ENCODE data around the gene CPT1A.

CPT1A gene

GRCh38 chr11:68828957-68829356 lies 12.8 kb downstream of the CPT1A start:
- no peak for DNase-seq (ENCODE audit: low read depth)

- no peak for DNase-seq (ENCODE audit: low read depth)
These were observed 13.4 kb downstream of the CPT1A start for GRCh38 chr11:68828155-68828931.

GRCh38 chr11:68827733-68828132 lies 14.0 kb downstream of the CPT1A start:
- DNase-seq (ENCODE audit: low read depth), result no peak

GRCh38 chr11:68826726-68827125 lies 15.0 kb downstream of the CPT1A start:
- DNase-seq (ENCODE audit: low read depth), result no peak

GRCh38 chr11:68825571-68825970 lies 16.1 kb downstream of the CPT1A start:
- no peak for DNase-seq (ENCODE audit: low read depth)

- DNase-seq (ENCODE audit: low read depth), result no peak
These were observed 19.2 kb downstream of the CPT1A start for GRCh38 chr11:68822546-68822945.

GRCh38 chr11:68821670-68822069 lies 20.0 kb downstream of the CPT1A start:
- no peak for DNase-seq (ENCODE audit: low read depth)

- no peak for DNase-seq (ENCODE audit: low read depth)
These were observed 22.4 kb downstream of the CPT1A start for GRCh38 chr11:68819362-68819761.

- no peak for DNase-seq (ENCODE audit: low read depth)
These were observed 23.5 kb downstream of the CPT1A start for GRCh38 chr11:68818181-68818580.

- no peak for DNase-seq (ENCODE audit: low read depth)
These were observed 24.2 kb downstream of the CPT1A start for GRCh38 chr11:68817554-68817953.

- DNase-seq (ENCODE audit: low read depth), result no peak
These were observed 24.7 kb downstream of the CPT1A start for GRCh38 chr11:68816917-68817419.

GRCh38 chr11:68816251-68816776 lies 25.4 kb downstream of the CPT1A start:
- DNase-seq (ENCODE audit: low read depth), result no peak

- DNase-seq (ENCODE audit: low read depth), result no peak
These were observed 27.9 kb downstream of the CPT1A start for GRCh38 chr11:68813773-68814172.

- no peak for DNase-seq (ENCODE audit: low read depth)
These were observed 29.2 kb downstream of the CPT1A start for GRCh38 chr11:68812526-68812925.

- DNase-seq (ENCODE audit: low read depth), result no peak
These were observed 31.6 kb downstream of the CPT1A start for GRCh38 chr11:68810164-68810563.

GRCh38 chr11:68809506-68809905 lies 32.2 kb downstream of the CPT1A start:
- DNase-seq (ENCODE audit: low read depth), result no peak

- DNase-seq (ENCODE audit: low read depth), result no peak
These were observed 32.9 kb downstream of the CPT1A start for GRCh38 chr11:68808787-68809186.

GRCh38 chr11:68806931-68807844 lies 34.5 kb downstream of the CPT1A start:
- DNase-seq (ENCODE audit: low read depth), result no peak

- DNase-seq (ENCODE audit: low read depth), result no peak
These were observed 36.9 kb downstream of the CPT1A start for GRCh38 chr11:68804786-68805185.

GRCh38 chr11:68803766-68804165 lies 38.0 kb downstream of the CPT1A start:
- DNase-seq (ENCODE audit: low read depth), result no peak

GRCh38 chr11:68798221-68798813 lies 43.4 kb downstream of the CPT1A start:
- DNase-seq (ENCODE audit: low read depth), result no peak

GRCh38 chr11:68796801-68797200 lies 44.9 kb downstream of the CPT1A start:
- DNase-seq (ENCODE audit: low read depth), result no peak

Data from stimulated activated CD8-positive, alpha-beta memory T cell treated with anti-CD3 and anti-CD28 coated beads, Interleukin-12 subunit alpha, Interleukin-12 subunit beta, amount 100 ng/mL, for 4 hours (primary cell).